Activated CD4-positive, alpha-beta T cell treated with anti-CD3 and anti-CD28 coated beads, Interleukin-2, amount 10 ng/mL, durations not matched to agents 7 days and 5 days (primary cell): Measurements from ENCODE around the gene RAMP3. TPM values are rescaled to one million over a fixed set of nuclear protein-coding genes. Genes with fewer than 3 reads are reported as not detected.
"Not testable (repeated sequence)": the region's sequence is repeated elsewhere in the genome, so short reads cannot be mapped to it uniquely, and the experiment has no call there.

ENCODE experiments used
- CTCF ChIA-PET: fragments of 350-600 bp; sonication (Branson Sonifier 250); formaldehyde crosslinking; loops from one replicate; lab custom pipeline; 2021; ENCODE audit warnings: antibody characterized with exemption; lab: Charles Lee
- POLR2A ChIA-PET: fragments of 350-600 bp; sonication (Branson Sonifier 250); formaldehyde crosslinking; loops from one replicate; lab custom pipeline; 2021; ENCODE audit warnings: antibody characterized with exemption; lab: Charles Lee
- DNase-seq: peaks from one replicate; pipeline ENCODE4 v3.0.0-alpha.2; 2020
- H3K27ac Mint-ChIP-seq: one replicate; pipeline ENCODE4 v1.8.0; 2021; ENCODE audit warnings: mild to moderate bottlenecking, moderate library complexity, mixed read lengths
- H3K27me3 Mint-ChIP-seq: one replicate; pipeline ENCODE4 v1.8.0; 2021; ENCODE audit warnings: mixed read lengths
- H3K36me3 Mint-ChIP-seq: one replicate; pipeline ENCODE4 v1.8.0; 2021; ENCODE audit warnings: low read depth, mixed read lengths
- H3K4me1 Mint-ChIP-seq: one replicate; pipeline ENCODE4 v1.8.0; 2021; ENCODE audit warnings: mixed read lengths
- H3K4me3 Mint-ChIP-seq: one replicate; pipeline ENCODE4 v1.8.0; 2021; ENCODE audit warnings: mild to moderate bottlenecking, moderate library complexity, mixed read lengths
- H3K9me3 Mint-ChIP-seq: one replicate; pipeline ENCODE4 v1.8.0; 2021; ENCODE audit warnings: mixed read lengths
- total RNA-seq, 2 experiments: library from RNA; stranded (reverse); gene quantifications; one replicate each; pipeline ENCODE4 v1.2.3, GENCODE V29; 2021

The RAMP3 gene
- total RNA-seq, 2 experiments from 2014 or later = not detected

DNA sequence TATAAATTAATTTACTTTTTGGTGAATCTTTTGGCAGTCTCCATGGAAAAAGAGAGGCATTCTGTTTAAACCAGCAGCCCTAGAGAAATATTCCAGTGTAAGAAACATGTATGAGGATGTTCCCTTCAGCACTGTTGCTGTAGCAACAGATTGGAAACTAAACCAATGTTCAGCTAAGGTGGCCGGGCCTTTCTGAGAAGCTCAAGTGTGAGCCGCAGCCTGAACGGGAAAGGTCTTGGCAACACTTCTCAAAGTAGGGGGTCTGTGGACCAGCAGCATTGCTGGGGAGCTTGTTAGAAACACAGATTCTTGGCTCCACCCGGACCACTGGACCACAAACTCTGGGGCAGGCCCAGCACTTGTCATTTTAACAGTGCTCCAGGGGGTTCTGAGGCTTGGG is 36.2 kb downstream of the RAMP3 start:
- POLR2A ChIA-PET = no interaction called here
- H3K9me3 Mint-ChIP-seq = peaks cover 7% of the 10 kb centered on the region
- no peaks in the 10 kb centered on the region for H3K36me3 Mint-ChIP-seq
- no peak overlapping the region for H3K27ac Mint-ChIP-seq
- CTCF ChIA-PET = interaction anchor here (3.1 kb wide), 1 partner anchor 12 kb away, joined by 23 read pairs; no protein-coding TSS in a partner anchor
- peaks cover 23% of the 10 kb centered on the region for H3K27me3 Mint-ChIP-seq
- no peak overlapping the region for H3K4me3 Mint-ChIP-seq
- no peak for DNase-seq
- peaks cover 6% of the 10 kb centered on the region for H3K4me1 Mint-ChIP-seq

GRCh38 chr7:45196374-45196773 is 38.8 kb downstream of the RAMP3 start:
- DNase-seq = peak; percentile 10
- peaks cover 5% of the 10 kb centered on the region for H3K36me3 Mint-ChIP-seq
- POLR2A ChIA-PET = no interaction called here
- peaks cover 10% of the 10 kb centered on the region for H3K9me3 Mint-ChIP-seq
- no peak overlapping the region for H3K27ac Mint-ChIP-seq
- no peak overlapping the region for H3K4me3 Mint-ChIP-seq
- CTCF ChIA-PET = interaction anchor here (1.1 to 3.1 kb wide), 3 partner anchors 10 to 15 kb away, joined by 3 to 23 read pairs (median 4); no protein-coding TSS in a partner anchor
- peaks cover 20% of the 10 kb centered on the region for H3K27me3 Mint-ChIP-seq
- H3K4me1 Mint-ChIP-seq = peaks cover 6% of the 10 kb centered on the region

GRCh38 chr7:45197461-45197860 is 39.9 kb downstream of the RAMP3 start:
- DNase-seq = no peak
- POLR2A ChIA-PET = interaction anchor here (0.6 kb wide), 1 partner anchor 10 kb away, joined by 3 read pairs; no protein-coding TSS in a partner anchor
- CTCF ChIA-PET = interaction anchor here (0.6 to 1.1 kb wide), 3 partner anchors 9 to 1487 kb away, joined by 3 to 4 read pairs (median 4); no protein-coding TSS in a partner anchor
- H3K4me3 Mint-ChIP-seq = no peak overlapping the region
- peaks cover 6% of the 10 kb centered on the region for H3K4me1 Mint-ChIP-seq
- H3K27ac Mint-ChIP-seq = no peak overlapping the region
- peaks cover 11% of the 10 kb centered on the region for H3K27me3 Mint-ChIP-seq
- peaks cover 12% of the 10 kb centered on the region for H3K9me3 Mint-ChIP-seq
- H3K36me3 Mint-ChIP-seq = peaks cover 5% of the 10 kb centered on the region

DNA sequence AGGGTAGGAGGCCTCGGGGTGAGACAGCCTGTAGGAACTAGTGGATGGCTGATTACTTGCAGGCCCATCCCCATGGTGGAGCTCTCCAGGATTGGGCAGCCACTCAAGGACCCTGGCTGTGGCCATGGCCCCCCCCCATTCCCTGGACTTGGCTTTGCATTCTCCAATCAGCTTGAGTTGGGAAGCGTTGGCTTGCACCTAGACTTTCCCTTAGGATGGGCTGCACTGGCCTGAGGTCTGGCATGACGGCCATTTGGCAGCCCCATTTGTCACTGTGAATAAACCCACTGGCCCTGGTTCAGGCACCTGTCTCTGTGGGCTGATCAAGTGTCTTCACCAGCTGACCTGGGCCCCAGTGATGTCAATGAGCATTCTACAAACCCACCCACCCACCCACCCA is 41.4 kb downstream of the RAMP3 start:
- no peak overlapping the region for H3K27ac Mint-ChIP-seq
- peaks cover 18% of the 10 kb centered on the region for H3K4me1 Mint-ChIP-seq
- peaks cover 10% of the 10 kb centered on the region for H3K36me3 Mint-ChIP-seq
- peaks cover 2% of the 10 kb centered on the region for H3K27me3 Mint-ChIP-seq
- DNase-seq = no peak
- H3K9me3 Mint-ChIP-seq = peaks cover 12% of the 10 kb centered on the region
- POLR2A ChIA-PET = no interaction called here
- CTCF ChIA-PET = no interaction called here
- H3K4me3 Mint-ChIP-seq = no peak overlapping the region

GRCh38 chr7:45199506-45199905 is 41.9 kb downstream of the RAMP3 start:
- CTCF ChIA-PET = interaction anchor here (0.9 to 2.0 kb wide), 2 partner anchors 8 to 11 kb away, joined by 3 to 8 read pairs; no protein-coding TSS in a partner anchor
- H3K36me3 Mint-ChIP-seq = peaks cover 10% of the 10 kb centered on the region
- H3K4me1 Mint-ChIP-seq = peaks cover 23% of the 10 kb centered on the region
- peaks cover 12% of the 10 kb centered on the region for H3K9me3 Mint-ChIP-seq
- H3K27me3 Mint-ChIP-seq = peaks cover 2% of the 10 kb centered on the region
- DNase-seq = no peak
- POLR2A ChIA-PET = no interaction called here
- no peak overlapping the region for H3K4me3 Mint-ChIP-seq
- no peak overlapping the region for H3K27ac Mint-ChIP-seq

- no peak overlapping the region for H3K4me3 Mint-ChIP-seq
- peaks cover 5% of the 10 kb centered on the region for H3K27me3 Mint-ChIP-seq
- H3K27ac Mint-ChIP-seq = peak overlapping the region; percentile 94
- H3K36me3 Mint-ChIP-seq = peaks cover 24% of the 10 kb centered on the region
- ChIA-PET CTCF (interaction anchor here (1.7 to 6.9 kb wide), 2 partner anchors 8 to 14 kb away, joined by 4 to 23 read pairs; no protein-coding TSS in a partner anchor), POLR2A (no interaction called here)
- peaks cover 22% of the 10 kb centered on the region for H3K9me3 Mint-ChIP-seq
- H3K4me1 Mint-ChIP-seq = peaks cover 35% of the 10 kb centered on the region
- no peak for DNase-seq
Measured at GRCh38 chr7:45202625-45203024, 45.0 kb downstream of the RAMP3 start.

DNA sequence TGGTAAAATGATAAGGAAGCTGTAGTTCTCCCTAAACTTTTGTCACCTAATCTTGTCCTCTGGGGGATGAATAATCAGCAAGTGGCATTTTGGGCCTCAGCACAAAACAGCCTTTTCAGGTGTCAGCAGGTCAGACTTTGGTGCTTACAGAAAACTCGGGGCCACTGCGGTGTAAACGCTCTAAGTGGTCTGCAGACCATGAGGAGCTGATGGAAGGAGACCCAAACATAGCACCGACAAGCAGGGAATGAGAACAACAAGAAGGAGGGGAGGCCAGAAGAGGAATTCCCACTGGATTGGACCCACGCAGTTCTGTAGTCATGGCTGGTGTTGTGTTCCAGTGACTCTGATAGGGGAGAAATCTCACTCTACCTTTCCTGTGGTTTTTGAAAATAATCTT is 45.4 kb downstream of the RAMP3 start:
- Mint-ChIP-seq H3K4me3 (no peak overlapping the region), H3K27me3 (peaks cover 6% of the 10 kb centered on the region), H3K36me3 (peaks cover 24% of the 10 kb centered on the region), H3K4me1 (peaks cover 35% of the 10 kb centered on the region), H3K9me3 (peaks cover 22% of the 10 kb centered on the region), H3K27ac (peak overlapping the region; percentile 94)
- POLR2A ChIA-PET = no interaction called here
- CTCF ChIA-PET = interaction anchor here (0.6 to 6.9 kb wide), 3 partner anchors 8 to 850 kb away, joined by 4 to 23 read pairs (median 6); no protein-coding TSS in a partner anchor
- no peak for DNase-seq

- ChIA-PET POLR2A (no interaction called here), CTCF (interaction anchor here (0.6 to 6.9 kb wide), 3 partner anchors 8 to 849 kb away, joined by 4 to 23 read pairs (median 6); no protein-coding TSS in a partner anchor)
- peak overlapping the region; percentile 94 for H3K27ac Mint-ChIP-seq
- peaks cover 10% of the 10 kb centered on the region for H3K27me3 Mint-ChIP-seq
- H3K4me3 Mint-ChIP-seq = no peak overlapping the region
- peaks cover 24% of the 10 kb centered on the region for H3K36me3 Mint-ChIP-seq
- no peak for DNase-seq
- H3K9me3 Mint-ChIP-seq = peaks cover 22% of the 10 kb centered on the region
- H3K4me1 Mint-ChIP-seq = peaks cover 35% of the 10 kb centered on the region
Measured at GRCh38 chr7:45203459-45203858, 45.9 kb downstream of the RAMP3 start.

GRCh38 chr7:45203936-45204445 is 46.4 kb downstream of the RAMP3 start:
- Mint-ChIP-seq H3K27me3 (peaks cover 15% of the 10 kb centered on the region), H3K36me3 (peaks cover 24% of the 10 kb centered on the region), H3K4me1 (peaks cover 36% of the 10 kb centered on the region), H3K9me3 (peaks cover 22% of the 10 kb centered on the region), H3K27ac (peak overlapping the region; percentile 94), H3K4me3 (peak overlapping the region; percentile 55)
- DNase-seq = peak; percentile 28
- ChIA-PET CTCF (interaction anchor here (0.6 to 6.9 kb wide), 3 partner anchors 9 to 849 kb away, joined by 4 to 23 read pairs (median 6); no protein-coding TSS in a partner anchor), POLR2A (no interaction called here)

- DNase-seq, H3K4me3 Mint-ChIP-seq, POLR2A ChIA-PET: not testable (repeated sequence)
- peaks cover 19% of the 10 kb centered on the region for H3K36me3 Mint-ChIP-seq
- H3K27ac Mint-ChIP-seq = peak overlapping the region; percentile 94
- H3K4me1 Mint-ChIP-seq = peaks cover 40% of the 10 kb centered on the region
- peaks cover 20% of the 10 kb centered on the region for H3K9me3 Mint-ChIP-seq
- H3K27me3 Mint-ChIP-seq = peaks cover 22% of the 10 kb centered on the region
- CTCF ChIA-PET = interaction anchor here (0.8 to 6.9 kb wide), 6 partner anchors 8 to 41 kb away, joined by 3 to 23 read pairs (median 4); no protein-coding TSS in a partner anchor
Measured at GRCh38 chr7:45206266-45206665, 48.7 kb downstream of the RAMP3 start.

DNA sequence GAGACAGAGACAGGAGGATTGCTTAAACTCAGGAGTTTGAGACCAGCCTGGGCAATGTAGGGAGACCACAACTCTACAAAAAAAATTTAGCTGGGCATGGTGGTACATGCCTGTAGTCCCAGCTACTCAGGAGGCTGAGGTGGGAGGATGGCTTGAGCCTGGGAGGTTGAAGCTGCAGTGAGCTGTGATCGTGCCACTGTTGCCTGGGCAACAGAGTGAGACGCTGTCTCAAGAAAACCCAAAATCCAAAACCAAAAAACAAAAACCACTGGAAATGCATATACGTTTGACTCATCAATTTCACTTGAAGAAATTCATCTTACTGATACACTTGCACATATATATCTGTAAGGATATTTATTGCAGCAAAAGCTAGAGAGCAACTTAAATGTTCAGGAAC is 52.3 kb downstream of the RAMP3 start:
- H3K4me3 Mint-ChIP-seq, H3K9me3 Mint-ChIP-seq, DNase-seq, POLR2A ChIA-PET, H3K27ac Mint-ChIP-seq: not testable (repeated sequence)
- H3K4me1 Mint-ChIP-seq = peaks cover 19% of the 10 kb centered on the region
- H3K27me3 Mint-ChIP-seq = peaks cover 40% of the 10 kb centered on the region
- CTCF ChIA-PET = interaction anchor here (1.2 to 2.1 kb wide), 3 partner anchors 10 to 46 kb away, joined by 3 to 8 read pairs (median 3); no protein-coding TSS in a partner anchor
- peaks cover 12% of the 10 kb centered on the region for H3K36me3 Mint-ChIP-seq

DNA sequence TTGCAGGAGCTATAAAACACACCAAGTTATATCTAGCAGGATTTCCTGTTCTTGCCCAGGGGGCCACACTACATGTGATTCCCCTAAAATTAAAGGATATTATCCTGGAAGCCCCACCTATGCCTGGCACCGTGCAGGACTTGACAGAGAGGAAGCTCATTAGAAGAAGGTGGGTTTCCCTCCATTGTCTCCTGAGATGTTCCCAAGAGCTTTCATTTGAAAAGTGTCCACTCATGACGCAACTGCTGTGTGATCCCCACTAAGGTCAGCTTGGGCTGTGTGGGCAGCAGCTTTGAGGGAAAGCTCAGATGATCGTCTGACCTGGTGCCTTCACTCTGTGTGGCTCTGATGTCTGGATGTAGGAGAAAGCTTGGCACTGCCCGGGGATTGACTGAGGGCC is 53.5 kb downstream of the RAMP3 start:
- H3K27ac Mint-ChIP-seq = no peak overlapping the region
- no peak overlapping the region for H3K4me3 Mint-ChIP-seq
- peaks cover 51% of the 10 kb centered on the region for H3K27me3 Mint-ChIP-seq
- POLR2A ChIA-PET = no interaction called here
- DNase-seq = no peak
- CTCF ChIA-PET = interaction anchor here (0.5 to 2.1 kb wide), 4 partner anchors 10 to 268 kb away, joined by 3 to 8 read pairs (median 4); no protein-coding TSS in a partner anchor
- H3K4me1 Mint-ChIP-seq = peaks cover 8% of the 10 kb centered on the region
- peaks cover 5% of the 10 kb centered on the region for H3K36me3 Mint-ChIP-seq
- no peaks in the 10 kb centered on the region for H3K9me3 Mint-ChIP-seq

DNA sequence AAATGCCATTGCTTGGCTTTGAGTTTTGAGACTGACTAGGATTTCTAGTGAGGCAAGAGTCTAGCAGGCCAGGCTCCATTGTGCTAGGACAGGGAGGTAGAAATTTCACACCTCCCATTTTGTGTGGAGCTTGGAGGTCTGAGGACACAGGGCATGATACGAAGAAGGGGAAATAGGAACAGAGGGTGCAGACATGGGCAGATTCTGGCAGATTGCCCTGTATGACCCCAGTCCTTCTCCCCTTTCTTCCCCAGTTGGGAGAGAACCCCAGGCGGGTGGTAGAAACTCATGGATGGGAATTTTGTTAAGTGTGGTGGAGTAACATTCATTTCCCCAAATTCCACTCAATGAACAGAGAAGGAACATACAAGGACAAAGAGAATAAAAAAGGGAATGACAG is 54.4 kb downstream of the RAMP3 start:
- H3K27me3 Mint-ChIP-seq = peaks cover 51% of the 10 kb centered on the region
- CTCF ChIA-PET = interaction anchor here (1.6 kb wide), 1 partner anchor 9 kb away, joined by 5 read pairs; no protein-coding TSS in a partner anchor
- DNase-seq = no peak
- peaks cover 3% of the 10 kb centered on the region for H3K36me3 Mint-ChIP-seq
- POLR2A ChIA-PET = no interaction called here
- H3K4me3 Mint-ChIP-seq = no peak overlapping the region
- no peaks in the 10 kb centered on the region for H3K9me3 Mint-ChIP-seq
- H3K27ac Mint-ChIP-seq = no peak overlapping the region
- H3K4me1 Mint-ChIP-seq = peaks cover 8% of the 10 kb centered on the region
